Smooth muscle cell (in vitro differentiated cells): Measurements from ENCODE around the gene FNBP1L. TPM values are rescaled to one million over a fixed set of nuclear protein-coding genes. Genes with fewer than 3 reads are reported as not detected.
"Not testable (repeated sequence)": the region's sequence is repeated elsewhere in the genome, so short reads cannot be mapped to it uniquely, and the experiment has no call there.

Experiments used
- DNase-seq: peaks from one replicate; lab custom pipeline; 2025; ENCODE audit not compliant: unreplicated experiment; lab: John Stamatoyannopoulos, UW
- H2AFZ ChIP-seq: fragments of 200-600 bp; sonication (generic); 2 replicates; pipeline ENCODE4 v1.6.0; 2016; ENCODE audit warnings: antibody characterized with exemption, low read depth, mild to moderate bottlenecking
- H3F3A ChIP-seq: fragments of 200-600 bp; sonication (generic); 2 replicates; pipeline ENCODE4 v1.6.0; 2017; ENCODE audit warnings: antibody characterized with exemption, low read depth
- H3K27ac ChIP-seq: fragments of 200-600 bp; sonication (generic); 2 replicates; pipeline ENCODE4 v1.5.1; 2016; ENCODE audit warnings: low read depth, mild to moderate bottlenecking
- H3K27me3 ChIP-seq: fragments of 200-600 bp; sonication (generic); 2 replicates; pipeline ENCODE4 v1.6.1; 2016; ENCODE audit warnings: low read depth, mild to moderate bottlenecking
- H3K36me3 ChIP-seq: fragments of 200-600 bp; sonication (generic); 2 replicates; pipeline ENCODE4 v1.5.1; 2016; ENCODE audit warnings: low read depth
- H3K4me1 ChIP-seq: fragments of 200-600 bp; sonication (generic); 2 replicates; pipeline ENCODE4 v1.5.1; 2016; ENCODE audit warnings: low read depth
- H3K4me2 ChIP-seq: fragments of 200-600 bp; sonication (generic); 2 replicates; pipeline ENCODE4 v1.6.0; 2016; ENCODE audit warnings: mild to moderate bottlenecking
- H3K4me3 ChIP-seq: fragments of 200-600 bp; sonication (generic); 2 replicates; pipeline ENCODE4 v1.5.1; 2016; ENCODE audit warnings: mild to moderate bottlenecking
- H3K79me2 ChIP-seq: fragments of 200-600 bp; sonication (generic); 2 replicates; pipeline ENCODE4 v1.6.0; 2016; ENCODE audit warnings: low read depth, mild to moderate bottlenecking
- H3K9ac ChIP-seq: fragments of 200-600 bp; sonication (generic); 2 replicates; pipeline ENCODE4 v1.6.0; 2016; ENCODE audit warnings: low read depth
- H3K9me3 ChIP-seq: fragments of 200-600 bp; sonication (generic); replicated peaks from 2 replicates; pipeline ENCODE4 v1.5.1; 2016; ENCODE audit warnings: low read depth
- H4K20me1 ChIP-seq: fragments of 200-600 bp; sonication (generic); 2 replicates; pipeline ENCODE4 v1.6.0; 2016; ENCODE audit warnings: low read depth
- CTCF ChIP-seq: fragments of 200-600 bp; sonication (generic); IDR thresholded peaks from 2 replicates; pipeline ENCODE4 v1.5.1; 2017; ENCODE audit warnings: borderline replicate concordance, mild to moderate bottlenecking, antibody characterized with exemption; ENCODE audit not compliant: insufficient read depth, poor library complexity, severe bottlenecking
- WGBS: methylation state at CpG from one replicate; pipeline ENCODE4 v1.1.7; 2016; ENCODE audit warnings: low lambda C conversion rate; 5-methylcytosine and 5-hydroxymethylcytosine counted together
- polyA plus RNA-seq: library from polyadenylated mRNA; unstranded; fragments of >200 nt; fragmentation: Nextera tagmentation; extraction: Ambion mirVana; gene quantifications from 2 replicates; pipeline ENCODE4 v1.2.1, GENCODE V29; 2016
- total RNA-seq: library from RNA; depleted of rRNA; stranded (reverse); fragments of >200 nt; gene quantifications from 2 replicates; pipeline ENCODE4 v1.2.3, GENCODE V29; 2014

FNBP1L gene
- total and polyA plus RNA-seq, 2 experiments from 2014 or later, result 18.7 to 60.4 TPM

- not testable (repeated sequence) for H3K9me3 ChIP-seq, DNase-seq, H3K27ac ChIP-seq, H3K4me2 ChIP-seq, H3F3A ChIP-seq, H3K4me3 ChIP-seq, H3K9ac ChIP-seq, H3K27me3 ChIP-seq, H2AFZ ChIP-seq, H3K4me1 ChIP-seq, H3K36me3 ChIP-seq
- H3K79me2 ChIP-seq, result peaks cover 99% of the 10 kb centered on the region
- H4K20me1 ChIP-seq, result peaks cover 87% of the 10 kb centered on the region
- 97% methylated on average over 5 of the region's 5 CpGs for WGBS
Observed at GRCh38 chr1:93481899-93482298, 34.0 kb downstream of the FNBP1L start.

GRCh38 chr1:93483200-93483599 is 35.3 kb downstream of the FNBP1L start:
- Histone ChIP-seq H3K36me3 (no peaks in the 10 kb centered on the region), H3K79me2 (peaks cover 99% of the 10 kb centered on the region), H2AFZ (no peak overlapping the region), H3K9me3 (no peaks in the 10 kb centered on the region), H3K4me3 (no peak overlapping the region), H3F3A (peaks cover 5% of the 10 kb centered on the region), H3K27me3 (no peaks in the 10 kb centered on the region), H4K20me1 (peaks cover 89% of the 10 kb centered on the region), H3K27ac (no peak overlapping the region), H3K4me1 (no peaks in the 10 kb centered on the region), H3K9ac (no peak overlapping the region), H3K4me2 (no peak overlapping the region)
- no peak for TF ChIP-seq CTCF
- 95% methylated on average over 3 of the region's 3 CpGs for WGBS
- DNase-seq, result no peak

GRCh38 chr1:93483606-93484005 is 35.7 kb downstream of the FNBP1L start:
- Histone ChIP-seq H2AFZ (no peak overlapping the region), H3K79me2 (peaks cover 99% of the 10 kb centered on the region), H3K27me3 (no peaks in the 10 kb centered on the region), H3K36me3 (no peaks in the 10 kb centered on the region), H3K4me3 (no peak overlapping the region), H3K4me1 (no peaks in the 10 kb centered on the region), H3K4me2 (no peak overlapping the region), H3F3A (peaks cover 5% of the 10 kb centered on the region), H3K9ac (no peak overlapping the region), H4K20me1 (peaks cover 90% of the 10 kb centered on the region), H3K27ac (no peak overlapping the region), H3K9me3 (no peaks in the 10 kb centered on the region)
- no peak for TF ChIP-seq CTCF
- no peak for DNase-seq

GRCh38 chr1:93488207-93488606 is 40.3 kb downstream of the FNBP1L start:
- Histone ChIP-seq H3K9ac (no peak overlapping the region), H3K4me1 (no peaks in the 10 kb centered on the region), H2AFZ (no peak overlapping the region), H3K4me3 (no peak overlapping the region), H4K20me1 (peaks cover 96% of the 10 kb centered on the region), H3K9me3 (no peaks in the 10 kb centered on the region), H3K79me2 (peaks cover 100% of the 10 kb centered on the region), H3F3A (peaks cover 5% of the 10 kb centered on the region), H3K36me3 (no peaks in the 10 kb centered on the region), H3K27ac (no peak overlapping the region), H3K4me2 (no peak overlapping the region), H3K27me3 (no peaks in the 10 kb centered on the region)
- 100% methylated on average over 2 of the region's 2 CpGs for WGBS
- DNase-seq, result no peak
- TF ChIP-seq CTCF, result no peak
